ENCODE data around the gene TIGD7.
A peak's percentile ranks its signal among the peaks of the same experiment; 100 is the strongest.

Gene TIGD7

GRCh38 chr16:3304370-3304769 is 860 bp downstream of the TIGD7 start:
- no peaks in the 10 kb centered on the region for H3K9me3 ChIP-seq (replicated peaks; ENCODE audit: insufficient read depth, low read length)
- H3K4me3 ChIP-seq (ENCODE audit: low read length) = peak overlapping the region; percentile 72
- DNase-seq = no peak

GRCh38 chr16:3295783-3296182 is 9.4 kb downstream of the TIGD7 start:
- peaks cover 8% of the 10 kb centered on the region for H3K36me3 ChIP-seq (replicated peaks; ENCODE audit: insufficient read depth, low read length)
- no peaks in the 10 kb centered on the region for H4K20me1 ChIP-seq (ENCODE audit: insufficient read depth, low read length)
- no peak for TF ChIP-seq EZH2phosphoT487 (IDR thresholded peaks at IDR 0.05; ENCODE audit: low read length)
- TF ChIP-seq EZH2 (optimal IDR thresholded peaks at IDR 0.05; ENCODE audit: low read depth, low read length) = no peak
- TF ChIP-seq CTCF (IDR thresholded peaks at IDR 0.05; ENCODE audit: low read length) = no peak

More at GRCh38 chr16:3304370-3304769, 860 bp downstream of the TIGD7 start:
- Histone ChIP-seq H4K20me1 (ENCODE audit: insufficient read depth, low read length) (no peaks in the 10 kb centered on the region), H3K9me2 (replicated peaks; ENCODE audit: insufficient read depth, low read length) (no peaks in the 10 kb centered on the region), H2AFZ (ENCODE audit: low read length) (peak overlapping the region; percentile 91), H3K27me3 (replicated peaks; ENCODE audit: insufficient read depth, low read length) (no peaks in the 10 kb centered on the region), H3K79me2 (ENCODE audit: low read length) (peaks cover 5% of the 10 kb centered on the region), H3K9ac (ENCODE audit: low read length) (no peak overlapping the region), H3K4me2 (ENCODE audit: low read depth, low read length) (peak overlapping the region; percentile 89), H3K27ac (ENCODE audit: low read length) (no peak overlapping the region), H3K4me1 (ENCODE audit: low read length) (peaks cover 10% of the 10 kb centered on the region; the same call in 1 of the 2 replicates), H3F3A (ENCODE audit: insufficient read depth, low read length) (no peaks in the 10 kb centered on the region), H3K36me3 (replicated peaks; ENCODE audit: insufficient read depth, low read length) (peaks cover 14% of the 10 kb centered on the region)
- no peak for TF ChIP-seq EZH2phosphoT487 (IDR thresholded peaks at IDR 0.05; ENCODE audit: low read length)
- TF ChIP-seq EZH2 (optimal IDR thresholded peaks at IDR 0.05; ENCODE audit: low read depth, low read length) = no peak
- no peak for TF ChIP-seq CTCF (IDR thresholded peaks at IDR 0.05; ENCODE audit: low read length)

GRCh38 chr16:3295209-3295608 is 10.0 kb downstream of the TIGD7 start:
- Histone ChIP-seq H3K4me3 (ENCODE audit: low read length) (no peak overlapping the region), H3K9ac (ENCODE audit: low read length) (no peak overlapping the region)

More at GRCh38 chr16:3295783-3296182, 9.4 kb downstream of the TIGD7 start:
- Histone ChIP-seq H3K27me3 (replicated peaks; ENCODE audit: insufficient read depth, low read length) (no peaks in the 10 kb centered on the region), H3K27ac (ENCODE audit: low read length) (no peak overlapping the region), H3K4me1 (ENCODE audit: low read length) (no peaks in the 10 kb centered on the region), H3K4me3 (ENCODE audit: low read length) (no peak overlapping the region), H3K79me2 (ENCODE audit: low read length) (no peaks in the 10 kb centered on the region), H3K9me2 (replicated peaks; ENCODE audit: insufficient read depth, low read length) (no peaks in the 10 kb centered on the region), H3K9me3 (replicated peaks; ENCODE audit: insufficient read depth, low read length) (no peaks in the 10 kb centered on the region), H3F3A (ENCODE audit: insufficient read depth, low read length) (no peaks in the 10 kb centered on the region), H3K4me2 (ENCODE audit: low read depth, low read length) (no peak overlapping the region), H2AFZ (ENCODE audit: low read length) (no peak overlapping the region), H3K9ac (ENCODE audit: low read length) (no peak overlapping the region)
- no peak for DNase-seq

More at GRCh38 chr16:3295209-3295608, 10.0 kb downstream of the TIGD7 start:
- H3K9me3 ChIP-seq (replicated peaks; ENCODE audit: insufficient read depth, low read length) = no peaks in the 10 kb centered on the region
- H3K27ac ChIP-seq (ENCODE audit: low read length) = no peak overlapping the region
- no peaks in the 10 kb centered on the region for H3K4me1 ChIP-seq (ENCODE audit: low read length)
- no peak for TF ChIP-seq EZH2phosphoT487 (IDR thresholded peaks at IDR 0.05; ENCODE audit: low read length)
- TF ChIP-seq CTCF (IDR thresholded peaks at IDR 0.05; ENCODE audit: low read length) = no peak
- TF ChIP-seq EZH2 (optimal IDR thresholded peaks at IDR 0.05; ENCODE audit: low read depth, low read length) = no peak
- no peak overlapping the region for H2AFZ ChIP-seq (ENCODE audit: low read length)
- no peaks in the 10 kb centered on the region for H3K79me2 ChIP-seq (ENCODE audit: low read length)
- no peaks in the 10 kb centered on the region for H3F3A ChIP-seq (ENCODE audit: insufficient read depth, low read length)
- peaks cover 14% of the 10 kb centered on the region for H3K36me3 ChIP-seq (replicated peaks; ENCODE audit: insufficient read depth, low read length)
- H3K4me2 ChIP-seq (ENCODE audit: low read depth, low read length) = no peak overlapping the region
- no peak for DNase-seq
- H3K9me2 ChIP-seq (replicated peaks; ENCODE audit: insufficient read depth, low read length) = no peaks in the 10 kb centered on the region
- H4K20me1 ChIP-seq (ENCODE audit: insufficient read depth, low read length) = no peaks in the 10 kb centered on the region
- no peaks in the 10 kb centered on the region for H3K27me3 ChIP-seq (replicated peaks; ENCODE audit: insufficient read depth, low read length)

Data from MM.1S (cell line).